Type B pancreatic cell (in vitro differentiated cells): ENCODE data around the gene SMIM35. TPM values are rescaled to one million over a fixed set of nuclear protein-coding genes. Genes with fewer than 3 reads are reported as not detected.

Experiments used
- DNase-seq: peaks from one replicate; pipeline ENCODE4 v3.0.0; 2021; ENCODE audit warnings: mixed read lengths; ENCODE audit not compliant: unreplicated experiment; ENCODE audit errors: extremely low spot score
- H3K27ac Mint-ChIP-seq: 2 replicates; pipeline ENCODE4 v1.8.0; 2021; ENCODE audit warnings: mild to moderate bottlenecking, mixed read lengths
- H3K27me3 Mint-ChIP-seq: 2 replicates; pipeline ENCODE4 v1.8.0; 2021; ENCODE audit warnings: mixed read lengths
- H3K36me3 Mint-ChIP-seq: 2 replicates; pipeline ENCODE4 v1.8.0; 2021; ENCODE audit warnings: mixed read lengths
- H3K4me1 Mint-ChIP-seq: one replicate; pipeline ENCODE4 v1.8.0; 2021; ENCODE audit warnings: mixed read lengths; ENCODE audit not compliant: unreplicated experiment
- H3K4me3 Mint-ChIP-seq: 2 replicates; pipeline ENCODE4 v1.8.0; 2021; ENCODE audit warnings: mild to moderate bottlenecking, mixed read lengths
- H3K9me3 Mint-ChIP-seq: 2 replicates; pipeline ENCODE4 v1.8.0; 2021; ENCODE audit warnings: mixed read lengths
- total RNA-seq: library from RNA; stranded (reverse); gene quantifications from 2 replicates; pipeline ENCODE4 v1.2.1, GENCODE V29; 2021; ENCODE audit warnings: low replicate concordance
- TF ChIP-seq, protein P1 (sequence below): fragments of 200-600 bp; sonication (generic); conservative IDR thresholded peaks from 2 replicates; pipeline ENCODE4 v1.5.0; 2021; ENCODE audit warnings: antibody characterized with exemption, mild to moderate bottlenecking

Gene SMIM35
- total RNA-seq, 1 donor from 2014 or later = 0.17 TPM

DNA sequence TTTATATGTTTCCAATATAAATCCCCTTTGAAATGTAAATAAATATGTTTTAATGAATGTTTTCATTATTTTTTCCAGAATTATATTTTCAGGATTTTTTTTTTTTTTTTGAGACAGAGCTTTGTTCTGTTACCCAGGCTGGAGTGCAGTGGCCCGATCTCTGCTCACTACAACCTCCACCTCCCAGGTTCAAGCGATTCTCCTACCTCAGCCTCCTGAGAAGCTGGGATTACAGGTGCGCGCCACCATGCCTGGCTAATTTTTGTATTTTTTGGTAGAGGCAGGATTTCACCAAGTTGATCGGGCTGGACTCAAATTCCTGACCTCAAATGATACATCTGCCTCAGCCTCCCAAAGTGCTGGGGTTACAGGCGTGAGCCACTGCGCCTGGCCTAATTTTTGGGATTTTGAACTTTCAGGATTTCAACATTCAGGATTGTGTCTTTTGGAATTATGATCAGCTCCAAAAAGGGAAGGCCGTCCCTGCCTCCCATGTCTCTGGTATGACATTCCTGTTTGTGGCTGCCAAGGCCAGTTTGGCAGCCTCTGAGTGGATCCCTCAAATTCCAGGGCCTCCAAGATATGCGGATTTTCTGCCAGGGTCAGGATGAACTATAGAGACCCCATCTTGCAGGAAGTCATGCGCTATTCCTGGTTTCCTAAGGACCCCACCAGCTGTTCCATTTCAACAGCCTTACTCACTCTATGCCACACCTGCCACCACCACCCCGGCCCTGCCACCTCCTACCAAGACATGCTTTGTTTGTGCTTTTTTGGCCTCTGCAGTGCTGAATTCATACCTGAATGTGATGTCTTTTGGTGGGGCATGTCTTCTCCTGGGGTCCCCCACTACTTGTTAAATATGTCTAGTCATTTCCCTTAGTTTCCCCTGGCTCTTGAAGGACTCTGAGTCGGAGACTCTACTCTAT is 31.8 kb downstream of the SMIM35 start:
- peak; percentile 39 for DNase-seq
- Mint-ChIP-seq H3K9me3 (no peaks in the 10 kb centered on the region), H3K4me3 (no peak overlapping the region), H3K4me1 (peaks cover 13% of the 10 kb centered on the region), H3K27ac (no peak overlapping the region), H3K27me3 (peaks cover 34% of the 10 kb centered on the region), H3K36me3 (no peaks in the 10 kb centered on the region)
- TF ChIP-seq, protein P1, sequence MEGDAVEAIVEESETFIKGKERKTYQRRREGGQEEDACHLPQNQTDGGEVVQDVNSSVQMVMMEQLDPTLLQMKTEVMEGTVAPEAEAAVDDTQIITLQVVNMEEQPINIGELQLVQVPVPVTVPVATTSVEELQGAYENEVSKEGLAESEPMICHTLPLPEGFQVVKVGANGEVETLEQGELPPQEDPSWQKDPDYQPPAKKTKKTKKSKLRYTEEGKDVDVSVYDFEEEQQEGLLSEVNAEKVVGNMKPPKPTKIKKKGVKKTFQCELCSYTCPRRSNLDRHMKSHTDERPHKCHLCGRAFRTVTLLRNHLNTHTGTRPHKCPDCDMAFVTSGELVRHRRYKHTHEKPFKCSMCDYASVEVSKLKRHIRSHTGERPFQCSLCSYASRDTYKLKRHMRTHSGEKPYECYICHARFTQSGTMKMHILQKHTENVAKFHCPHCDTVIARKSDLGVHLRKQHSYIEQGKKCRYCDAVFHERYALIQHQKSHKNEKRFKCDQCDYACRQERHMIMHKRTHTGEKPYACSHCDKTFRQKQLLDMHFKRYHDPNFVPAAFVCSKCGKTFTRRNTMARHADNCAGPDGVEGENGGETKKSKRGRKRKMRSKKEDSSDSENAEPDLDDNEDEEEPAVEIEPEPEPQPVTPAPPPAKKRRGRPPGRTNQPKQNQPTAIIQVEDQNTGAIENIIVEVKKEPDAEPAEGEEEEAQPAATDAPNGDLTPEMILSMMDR = no peak

DNA sequence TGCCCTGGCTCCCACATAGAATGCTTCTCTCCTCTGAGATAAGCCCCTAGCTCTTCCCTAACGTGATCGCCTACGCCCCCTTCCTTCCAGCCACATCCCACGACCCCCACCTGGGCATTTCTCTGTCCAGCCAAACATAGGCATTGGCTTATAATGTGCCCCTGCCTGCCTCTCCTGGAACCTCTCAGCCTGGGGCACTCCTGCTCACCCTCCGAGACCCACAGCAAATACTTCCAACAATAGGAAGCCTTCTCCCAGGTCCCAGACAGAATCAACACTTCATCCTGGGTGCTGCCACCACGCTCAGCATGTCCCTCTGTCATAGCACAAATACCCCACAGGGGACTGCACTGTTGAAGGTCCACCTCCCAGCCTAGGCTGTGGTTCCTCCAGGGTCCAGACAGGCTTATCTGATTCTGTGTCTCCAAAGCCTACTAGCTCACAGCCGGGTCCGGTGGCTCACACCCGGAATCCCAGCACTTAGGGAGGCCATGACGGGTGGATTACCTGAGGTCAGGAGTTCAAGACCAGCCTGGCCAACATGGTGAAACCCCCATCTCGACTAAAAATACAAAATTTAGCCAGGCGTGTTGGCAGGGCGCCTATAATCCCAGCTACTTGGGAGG is 34.1 kb downstream of the SMIM35 start:
- TF ChIP-seq, protein P1 = no peak
- H3K27ac Mint-ChIP-seq = no peak overlapping the region
- H3K4me3 Mint-ChIP-seq = no peak overlapping the region
- H3K4me1 Mint-ChIP-seq = peaks cover 12% of the 10 kb centered on the region
- H3K36me3 Mint-ChIP-seq = no peaks in the 10 kb centered on the region
- peak; percentile 45 for DNase-seq
- H3K27me3 Mint-ChIP-seq = peaks cover 30% of the 10 kb centered on the region
- H3K9me3 Mint-ChIP-seq = no peaks in the 10 kb centered on the region

DNA sequence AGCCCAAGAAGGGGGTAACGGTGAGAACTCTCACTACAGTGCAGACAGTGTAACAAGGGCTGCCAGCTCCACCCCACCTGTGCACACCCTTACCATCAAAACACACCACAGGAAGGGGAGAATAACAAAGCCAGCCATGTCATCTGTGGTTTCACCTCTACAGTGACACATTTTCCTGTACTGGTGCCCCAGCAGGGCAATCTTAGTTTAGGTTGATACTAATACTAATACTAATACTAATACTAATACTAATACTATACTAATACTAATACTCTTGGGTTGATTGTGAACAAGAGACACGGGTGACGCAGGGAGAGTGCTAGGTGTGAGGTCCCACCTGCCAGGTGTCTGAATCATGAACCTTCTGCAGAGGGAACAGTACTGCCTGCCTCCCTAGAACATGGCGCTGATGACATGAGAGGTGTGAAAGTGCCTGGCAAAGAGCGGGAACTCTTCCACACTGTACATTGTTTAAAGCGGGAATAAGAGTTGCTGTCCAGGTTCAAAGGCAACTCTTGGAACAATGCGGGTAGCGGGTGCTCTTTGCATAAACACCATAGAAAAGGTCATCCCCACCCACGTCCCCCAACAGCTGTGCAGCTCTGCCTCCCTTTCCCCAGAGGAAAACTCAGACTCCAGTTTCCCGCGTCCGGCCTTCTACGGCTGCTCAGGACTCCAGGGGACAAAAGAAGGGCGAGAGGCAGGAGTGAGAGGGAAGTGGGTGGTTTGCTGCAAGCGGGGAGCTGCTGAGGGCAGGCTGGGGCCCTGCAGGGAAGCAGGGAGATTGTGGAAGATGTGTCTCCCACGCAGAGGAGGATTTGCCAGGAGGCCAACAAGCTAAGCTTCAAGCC is 34.9 kb downstream of the SMIM35 start:
- Mint-ChIP-seq H3K4me3 (no peak overlapping the region), H3K9me3 (no peaks in the 10 kb centered on the region), H3K4me1 (peaks cover 5% of the 10 kb centered on the region), H3K36me3 (no peaks in the 10 kb centered on the region), H3K27me3 (peaks cover 21% of the 10 kb centered on the region), H3K27ac (no peak overlapping the region)
- peak; percentile 60 for DNase-seq
- TF ChIP-seq, protein P1 = no peak

DNA sequence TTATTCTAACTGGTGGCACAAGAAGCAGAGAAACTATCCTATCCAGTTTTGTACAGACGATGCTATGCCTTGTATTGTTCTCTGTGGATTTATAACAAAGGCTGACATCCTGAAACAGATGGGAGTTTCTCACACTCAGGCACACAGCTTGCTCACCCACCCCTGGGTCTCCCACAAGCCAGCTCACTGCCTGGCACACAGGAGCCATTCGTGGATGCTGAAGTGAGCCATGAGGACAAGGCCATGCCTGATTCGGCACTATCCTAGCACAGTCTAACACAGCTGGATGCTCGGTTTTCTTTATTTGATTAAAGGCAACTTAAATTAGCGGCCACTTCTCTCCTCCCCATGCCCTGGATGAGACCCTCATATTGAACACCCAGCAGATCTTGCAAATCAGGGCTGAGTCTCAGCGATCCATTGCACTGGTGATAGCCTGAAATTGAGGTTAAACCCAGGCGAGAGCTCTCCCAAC is 35.6 kb downstream of the SMIM35 start:
- H3K4me1 Mint-ChIP-seq = peaks cover 5% of the 10 kb centered on the region
- DNase-seq = peak; percentile 42

More for the DNA sequence above, 35.6 kb downstream of the SMIM35 start:
- Mint-ChIP-seq H3K9me3 (no peaks in the 10 kb centered on the region), H3K27me3 (peaks cover 16% of the 10 kb centered on the region), H3K36me3 (no peaks in the 10 kb centered on the region), H3K27ac (no peak overlapping the region), H3K4me3 (no peak overlapping the region)
- TF ChIP-seq, protein P1 = no peak
